ENCODE data around the gene TRAF3IP1.

- TF ChIP-seq POLR2A (IDR thresholded peaks at IDR 0.05; ENCODE audit: low read depth, low read length): no peak
- TF ChIP-seq POLR2AphosphoS5 (IDR thresholded peaks at IDR 0.05; ENCODE audit: low read depth, low read length): no peak
Measured at GRCh38 chr2:238421695-238422035, 101.3 kb downstream of the TRAF3IP1 start.
